Hematopoietic multipotent progenitor cell treated with erythropoietin and hydrocortisone succinate and interleukin-3 and kit ligand, for 6 days (in vitro differentiated cells): ENCODE results near the gene NUDT4.

Source experiments
- DNase-seq: peaks from one replicate; pipeline ENCODE4 v3.0.0-alpha.2; 2015

NUDT4 gene

GRCh38 chr12:93377252-93378195 lies at the start of gene NUDT4:
TSS of gene NUDT4 (plus strand) at chr12:93377925. CDS start at chr12:93378323, 398 bp downstream.
- peak; percentile 96 for DNase-seq

DNA sequence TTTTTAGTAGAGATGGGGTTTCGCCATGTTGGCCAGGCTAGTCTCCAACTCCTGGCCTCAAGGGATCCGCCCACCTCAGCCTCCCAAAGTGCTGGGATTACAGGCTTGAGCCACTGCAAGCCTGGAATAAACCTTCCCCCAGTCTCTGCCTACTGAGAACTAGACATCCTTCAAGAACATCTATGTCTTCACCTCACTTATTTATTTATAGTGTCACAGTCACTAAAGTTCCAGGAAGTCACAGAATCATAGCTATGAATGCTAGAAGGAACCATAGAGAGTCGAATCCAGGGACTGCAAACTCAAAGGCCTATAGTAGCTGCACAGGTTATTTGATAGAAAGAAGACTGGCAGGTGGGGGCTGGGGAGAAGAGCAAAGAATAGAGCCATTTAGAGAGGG lies 44.7 kb upstream of the NUDT4 start:
- no peak for DNase-seq

- peak; percentile 46 for DNase-seq
Measured at GRCh38 chr12:93333828-93334227, 43.9 kb upstream of the NUDT4 start.

DNA sequence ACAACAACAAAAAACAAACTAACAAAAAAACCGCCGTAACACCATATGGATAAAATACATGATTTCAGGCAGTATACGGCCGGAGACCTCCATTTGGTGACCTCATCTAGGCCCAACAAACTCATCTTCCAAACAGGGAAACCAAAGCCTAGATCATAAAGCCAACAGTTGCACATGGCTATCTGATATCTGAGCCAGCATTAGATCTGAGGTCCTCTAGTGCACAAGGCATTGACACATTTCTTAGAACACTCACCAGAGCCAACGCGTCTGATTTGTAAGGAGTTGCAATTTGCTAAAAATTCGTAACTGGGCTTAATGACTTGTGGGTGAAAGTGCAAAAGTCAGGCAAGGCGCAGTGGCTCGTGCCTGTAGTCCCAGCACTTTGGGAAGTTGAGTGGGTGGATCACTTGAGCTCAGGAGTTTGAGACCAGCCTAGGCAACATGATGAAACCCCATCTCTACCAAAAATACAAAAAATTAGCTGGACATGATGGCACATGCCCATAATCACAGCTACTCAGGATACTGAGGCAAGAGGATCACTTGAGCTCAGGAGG lies 42.0 kb upstream of the NUDT4 start:
- no peak for DNase-seq

- no peak for DNase-seq
Measured at GRCh38 chr12:93336291-93336741, 41.4 kb upstream of the NUDT4 start.

DNA sequence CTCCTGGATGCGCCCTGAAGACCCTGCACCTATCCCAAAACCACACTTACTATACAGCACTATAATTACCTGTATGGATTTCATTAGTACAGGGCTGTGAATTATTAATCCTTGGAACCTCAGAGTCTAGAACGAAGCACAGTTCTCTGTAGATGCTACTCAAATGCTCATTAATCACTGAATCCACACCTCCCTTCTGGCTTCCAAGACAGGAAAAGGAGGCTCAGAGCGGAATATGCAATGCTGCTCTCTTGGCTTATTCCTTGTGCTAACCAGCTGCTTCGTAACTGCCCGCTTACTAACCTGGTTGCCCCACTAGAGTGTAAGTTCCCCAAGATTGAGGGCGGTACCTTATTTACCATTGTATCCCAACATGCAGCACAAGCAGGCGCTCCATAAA lies 39.1 kb upstream of the NUDT4 start:
- no peak for DNase-seq

DNA sequence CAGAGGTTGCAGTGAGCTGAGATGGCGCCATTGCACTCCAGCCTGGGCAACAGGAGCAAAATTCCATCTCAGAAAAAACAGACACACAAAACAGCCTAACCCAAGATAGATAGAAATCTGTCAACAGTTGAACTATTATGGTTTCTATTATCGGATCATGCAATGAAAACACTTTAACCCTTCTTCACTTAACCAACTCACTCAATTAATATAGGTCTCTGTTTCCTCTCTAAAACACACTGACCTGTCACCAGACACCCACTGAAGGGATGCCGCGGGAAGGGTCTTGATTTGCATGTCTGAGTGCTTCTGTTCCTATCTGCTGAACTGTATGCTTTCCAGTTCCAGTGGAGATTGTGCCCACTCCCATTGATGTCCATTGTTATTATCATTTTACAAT lies 38.0 kb upstream of the NUDT4 start:
- DNase-seq = no peak

GRCh38 chr12:93341409-93342049 lies 36.2 kb upstream of the NUDT4 start:
- DNase-seq = peak; percentile 58

GRCh38 chr12:93347054-93347785 lies 30.5 kb upstream of the NUDT4 start:
- no peak for DNase-seq

DNA sequence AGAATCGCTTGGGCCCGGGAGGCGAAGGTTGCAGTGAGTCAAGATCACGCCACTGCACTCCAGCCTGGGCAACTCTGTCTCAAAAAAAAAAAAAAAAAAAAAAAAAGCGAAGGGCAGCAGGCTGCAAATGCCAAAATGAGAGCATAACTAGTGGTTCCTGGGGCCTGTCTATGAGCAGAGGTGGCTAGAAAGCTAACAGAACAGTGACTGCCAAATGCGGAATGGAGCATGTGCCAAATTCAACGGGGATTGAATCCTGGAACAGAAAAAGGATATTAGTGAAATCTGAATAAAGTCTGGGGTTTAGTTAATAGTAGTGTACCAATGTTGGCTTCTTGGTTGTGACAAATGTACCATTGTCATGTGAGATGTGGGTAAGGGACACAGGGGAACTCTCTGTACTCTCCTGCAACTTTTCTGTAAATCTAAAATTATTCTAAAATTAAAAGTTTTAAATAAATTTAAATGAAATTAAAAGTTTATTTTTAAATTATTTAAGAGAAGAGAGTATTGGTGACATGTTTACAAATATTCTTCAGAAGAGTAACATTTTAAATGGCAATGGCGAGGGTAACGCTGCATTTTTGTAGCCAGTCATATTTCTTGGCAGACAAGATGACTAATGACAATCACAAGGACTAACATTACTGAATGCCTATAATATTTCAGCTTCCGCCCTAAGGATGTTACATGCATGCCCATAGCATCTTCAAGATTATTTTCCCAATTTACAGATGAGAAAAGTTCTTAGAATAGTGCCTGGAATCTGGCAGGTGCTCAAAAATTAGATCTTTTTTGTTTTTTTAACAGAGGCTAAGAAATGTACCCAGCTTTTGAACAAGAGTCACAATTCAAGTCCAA lies 28.9 kb upstream of the NUDT4 start:
- no peak for DNase-seq

- no peak for DNase-seq
Measured at GRCh38 chr12:93351726-93352125, 26.0 kb upstream of the NUDT4 start.

DNA sequence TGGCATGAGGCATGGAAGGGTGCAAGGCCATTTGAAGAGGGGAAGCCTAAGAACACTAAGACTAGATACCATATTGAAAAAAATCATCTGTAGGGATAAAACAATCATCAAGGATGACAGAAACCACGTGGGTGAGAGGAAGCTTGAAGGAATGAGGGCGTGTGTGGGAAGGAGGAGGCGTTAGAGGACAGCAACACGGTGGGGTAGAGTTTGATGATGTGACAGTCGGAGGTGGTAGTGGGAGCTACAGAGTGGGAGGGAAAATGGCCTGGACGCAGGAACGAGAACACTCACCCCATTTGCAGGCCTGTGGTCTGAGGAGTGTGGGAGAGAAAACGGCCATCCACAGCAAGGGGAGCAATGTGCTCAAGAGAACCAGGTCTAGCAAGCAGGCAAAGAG lies 25.4 kb upstream of the NUDT4 start:
- DNase-seq = no peak

DNA sequence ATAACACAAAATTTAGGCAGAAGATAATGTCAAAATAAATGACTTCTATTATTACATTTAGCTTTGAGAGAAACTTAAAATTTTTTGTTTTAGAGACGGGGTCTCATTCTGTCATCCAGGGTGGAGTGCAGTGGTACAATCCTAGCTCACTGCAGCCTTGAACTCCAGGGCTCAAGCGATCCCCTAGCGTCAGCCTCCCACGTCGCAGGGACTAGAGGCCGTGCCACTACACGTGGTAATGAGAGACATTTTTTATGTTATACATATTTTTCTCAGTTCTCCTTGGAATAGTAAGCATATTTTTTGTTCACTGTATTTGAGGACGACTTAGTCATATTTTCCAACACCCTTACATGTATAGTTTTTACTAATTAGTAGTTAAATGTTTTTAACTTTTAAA lies 21.5 kb upstream of the NUDT4 start:
- DNase-seq = no peak

- no peak for DNase-seq
Measured at GRCh38 chr12:93358058-93358457, 19.7 kb upstream of the NUDT4 start.

DNA sequence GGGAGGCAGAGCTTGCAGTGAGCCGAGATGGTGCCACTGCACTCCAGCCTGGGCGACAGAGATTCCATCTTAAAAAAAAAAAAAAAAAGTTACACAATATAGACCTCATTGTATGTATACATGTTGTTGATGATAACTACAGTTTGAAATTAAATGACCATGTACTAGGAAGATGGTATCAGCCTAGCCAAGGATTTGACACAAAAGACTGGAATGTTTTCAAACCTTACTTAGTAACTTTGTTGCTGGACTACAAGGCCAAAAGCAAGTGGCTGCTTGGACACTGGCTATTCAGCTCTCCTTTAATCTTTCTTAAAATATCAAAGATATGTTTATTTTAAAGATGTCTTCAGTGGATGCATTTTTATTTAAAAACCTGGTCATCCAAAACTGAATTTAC lies 18.9 kb upstream of the NUDT4 start:
- DNase-seq = no peak

GRCh38 chr12:93360688-93361087 lies 17.0 kb upstream of the NUDT4 start:
- DNase-seq = peak; percentile 47

DNA sequence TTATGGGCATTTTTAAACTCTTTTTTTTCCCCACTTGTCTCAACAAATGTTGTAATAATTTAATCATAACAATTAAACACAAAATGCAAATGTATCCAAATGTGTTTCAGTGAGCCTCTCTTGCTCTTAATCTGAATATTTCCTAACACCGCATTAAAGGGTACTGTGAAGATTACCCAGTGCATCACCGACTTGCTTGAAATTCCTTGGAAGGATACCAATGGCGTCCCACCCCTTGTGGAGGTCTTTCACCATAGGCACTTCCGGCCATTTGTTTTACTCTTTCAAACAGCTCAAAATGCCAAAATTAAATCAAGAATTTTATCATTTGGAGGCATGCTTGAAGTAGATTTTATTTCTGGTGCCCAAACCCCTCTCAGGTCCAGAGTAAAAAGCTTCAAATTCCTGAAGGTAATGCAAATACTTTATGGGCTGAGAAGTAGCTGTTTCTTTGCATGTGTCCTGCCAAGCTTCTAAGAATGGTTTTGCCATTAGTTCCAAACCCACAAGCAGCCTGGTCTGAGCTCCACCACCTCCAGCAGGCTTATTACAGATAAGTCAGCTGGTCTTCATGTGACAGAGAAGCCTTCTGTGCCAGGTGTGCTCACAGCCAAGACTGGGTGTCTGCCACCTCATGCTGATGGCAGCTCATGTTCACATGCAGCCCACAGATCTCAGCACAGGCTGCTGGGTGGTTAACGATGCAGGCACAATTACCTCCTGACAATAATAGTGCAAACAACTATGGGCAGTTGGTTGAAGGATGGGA lies 16.4 kb upstream of the NUDT4 start:
- peak; percentile 72 for DNase-seq

- peak; percentile 70 for DNase-seq
Measured at GRCh38 chr12:93363841-93364297, 13.9 kb upstream of the NUDT4 start.

DNA sequence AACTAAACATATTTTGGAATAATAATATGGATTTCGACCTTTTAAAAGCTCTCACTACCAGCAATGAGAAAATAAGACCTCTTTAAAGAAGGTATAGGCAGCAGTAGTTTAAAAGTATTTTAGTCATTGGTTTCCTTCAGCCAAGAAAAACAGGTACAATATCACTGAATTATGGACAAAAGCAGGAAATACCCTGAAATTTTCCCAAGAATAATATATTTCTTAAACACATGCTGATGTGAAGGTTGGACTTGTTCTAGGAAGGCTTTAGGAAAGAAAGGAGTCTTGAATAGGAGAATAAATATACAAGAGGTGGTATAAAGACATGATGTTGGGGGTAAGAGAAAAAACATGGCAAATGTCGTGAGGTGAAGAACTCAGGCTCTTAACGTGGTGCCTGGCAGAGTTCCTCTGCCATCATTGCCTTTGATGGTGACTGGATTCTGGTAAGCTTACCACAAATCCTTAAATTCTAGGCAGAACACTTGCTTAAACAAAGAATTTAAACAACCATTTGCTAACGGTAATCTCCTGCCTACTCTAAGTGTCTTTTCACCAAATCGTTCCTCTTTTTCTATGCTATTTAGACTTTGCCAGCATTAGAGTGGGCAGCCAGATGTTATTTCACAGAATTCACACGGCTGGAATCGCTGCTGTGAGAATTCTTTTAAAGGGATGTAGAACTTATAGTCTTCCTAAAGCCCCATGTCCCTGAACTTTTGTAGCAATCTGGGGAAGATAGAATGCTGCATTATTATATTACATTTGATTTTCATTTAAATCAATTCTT lies 11.9 kb upstream of the NUDT4 start:
- no peak for DNase-seq

DNA sequence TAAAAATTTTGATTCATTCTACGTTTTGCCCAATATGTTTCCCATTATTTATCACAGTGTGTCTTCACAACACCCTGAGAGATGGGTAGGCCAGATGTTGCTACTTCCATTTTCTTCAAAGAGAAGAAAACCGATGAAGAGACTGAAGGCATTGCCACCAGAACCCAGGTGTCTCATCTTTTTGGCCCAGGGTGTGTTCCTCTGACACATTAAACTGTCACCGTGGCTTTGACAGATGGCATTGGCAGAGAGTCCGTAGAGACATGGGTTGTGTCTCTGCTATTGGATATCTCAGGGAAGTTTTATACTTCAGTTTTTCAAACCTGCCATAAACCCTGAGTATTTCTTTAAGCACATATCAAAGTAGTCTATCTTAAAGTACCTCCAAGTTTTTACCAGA lies 11.3 kb upstream of the NUDT4 start:
- no peak for DNase-seq
